ENCODE results near the gene UBXN7. TPM values are rescaled to one million over a fixed set of nuclear protein-coding genes. Genes with fewer than 3 reads are reported as not detected.
A peak's percentile ranks its signal among the peaks of the same experiment; 100 is the strongest.

The UBXN7 gene
- total RNA-seq (2021) (68.6 and 125 TPM in 2 replicates), Bru-seq, nascent RNA (percentile 88 among the genes with signal in this experiment), BruChase-seq, experiment 1, labeled RNA remaining after a 2-hour chase (percentile 93 among the genes with signal in this experiment), BruChase-seq, experiment 2, labeled RNA remaining after a 6-hour chase (percentile 91 among the genes with signal in this experiment)
- long read RNA-seq, full-length matches to known transcripts: 7 of 34 reads
- long read RNA-seq, partial matches to known transcripts: 1 of 34 reads
- long read RNA-seq, other reads (novel, unspliced or antisense): 26 of 34 reads

GRCh38 chr3:196432137-196432879 lies at the start of gene UBXN7:
Gene UBXN7 (minus strand): TSS chr3:196432427. CDS start chr3:196432399, 28 bp downstream.
- Histone ChIP-seq H3K27me3 (ENCODE audit: insufficient read depth, low read depth) (no peaks in the 10 kb centered on the region), H3K9me3 (ENCODE audit: insufficient read depth, low read depth) (no peaks in the 10 kb centered on the region), H3K27ac (peak within 1 kb of the TSS; percentile 47), H3K79me2 (ENCODE audit: low read depth) (peaks cover 49% of the 10 kb centered on the region), H3K4me3 (peak within 1 kb of the TSS; percentile 80), H4K20me1 (ENCODE audit: insufficient read depth) (peaks cover 37% of the 10 kb centered on the region), H3F3A (ENCODE audit: insufficient read depth, low read depth) (peaks cover 37% of the 10 kb centered on the region), H3K9me2 (ENCODE audit: insufficient read depth) (no peaks in the 10 kb centered on the region), H3K4me1 (replicated peaks; ENCODE audit: insufficient read depth) (peaks cover 13% of the 10 kb centered on the region), H3K4me2 (peak within 1 kb of the TSS; percentile 99), H3K36me3 (ENCODE audit: low read depth) (0 out of 2 replicates have a peak, but pooled peaks cover 4% of the 10 kb centered on the region), H2AFZ (peak within 1 kb of the TSS; percentile 93)
- intact Hi-C loops (cut with micrococcal nuclease; ENCODE audit: unreplicated experiment): loop anchor here (2.0 kb wide), 1 partner anchor 94 kb away; the partner anchor contains the start of gene TM4SF19
- BruUV-seq (replicated peaks): no TSS peak
- ChIA-PET POLR2A (ENCODE audit: unreplicated experiment) (interaction anchor here (0.6 to 0.8 kb wide), 4 partner anchors 78 to 236 kb away, joined by 3 to 9 read pairs (median 6); no protein-coding TSS in a partner anchor), CTCF (interaction anchor here (0.5 to 1.1 kb wide), 6 partner anchors 21 to 992 kb away, joined by 3 to 12 read pairs (median 4); partner anchors contain the start of gene NCBP2)
- DNase-seq: peak; percentile 82 to 98
- no peak for TF ChIP-seq CTCF (conservative IDR thresholded peaks at IDR 0.05)

- Histone ChIP-seq H3K9me2 (ENCODE audit: insufficient read depth) (no peaks in the 10 kb centered on the region), H3K36me3 (ENCODE audit: low read depth) (peaks cover 48% of the 10 kb centered on the region), H3K9me3 (ENCODE audit: insufficient read depth, low read depth) (no peaks in the 10 kb centered on the region), H3K27ac (no peak overlapping the region), H3K79me2 (ENCODE audit: low read depth) (0 out of 2 replicates have a peak, but pooled peaks cover 4% of the 10 kb centered on the region), H3K4me3 (no peak overlapping the region), H2AFZ (no peak overlapping the region), H3K4me2 (no peak overlapping the region), H3K27me3 (ENCODE audit: insufficient read depth, low read depth) (no peaks in the 10 kb centered on the region), H4K20me1 (ENCODE audit: insufficient read depth) (peaks cover 3% of the 10 kb centered on the region; the same call in 1 of the 2 replicates), H3K4me1 (replicated peaks; ENCODE audit: insufficient read depth) (no peaks in the 10 kb centered on the region), H3F3A (ENCODE audit: insufficient read depth, low read depth) (peaks cover 31% of the 10 kb centered on the region)
- no TSS peak for BruUV-seq (replicated peaks)
- no peak for DNase-seq
- TF ChIP-seq EZH2 (IDR thresholded peaks at IDR 0.05; ENCODE audit: low read depth) (no peak), CTCF (conservative IDR thresholded peaks at IDR 0.05) (no peak)
- intact Hi-C loops (cut with micrococcal nuclease; ENCODE audit: unreplicated experiment): no loop called here
- POLR2A ChIA-PET (ENCODE audit: unreplicated experiment): interaction anchor here (0.5 to 0.6 kb wide), 2 partner anchors 12 to 216 kb away, joined by 3 to 8 read pairs; no protein-coding TSS in a partner anchor
- CTCF ChIA-PET: interaction anchor here (0.6 kb wide), 1 partner anchor 48 kb away, joined by 3 read pairs; no protein-coding TSS in a partner anchor
These were observed 45.5 kb upstream of the UBXN7 start for GRCh38 chr3:196477678-196478077.

- POLR2A ChIA-PET (ENCODE audit: unreplicated experiment): no interaction called here
These were observed 40.1 kb upstream of the UBXN7 start for GRCh38 chr3:196472286-196472685.

More at GRCh38 chr3:196472286-196472685, 40.1 kb upstream of the UBXN7 start:
- Histone ChIP-seq H3K4me2 (no peak overlapping the region), H3K36me3 (ENCODE audit: low read depth) (peaks cover 51% of the 10 kb centered on the region), H2AFZ (no peak overlapping the region), H3F3A (ENCODE audit: insufficient read depth, low read depth) (peaks cover 22% of the 10 kb centered on the region; the same call in 1 of the 2 replicates), H3K27ac (no peak overlapping the region), H3K9me3 (ENCODE audit: insufficient read depth, low read depth) (no peaks in the 10 kb centered on the region), H4K20me1 (ENCODE audit: insufficient read depth) (peaks cover 17% of the 10 kb centered on the region; the same call in 1 of the 2 replicates), H3K4me3 (no peak overlapping the region), H3K79me2 (ENCODE audit: low read depth) (peaks cover 4% of the 10 kb centered on the region; the same call in 1 of the 2 replicates), H3K4me1 (replicated peaks; ENCODE audit: insufficient read depth) (no peaks in the 10 kb centered on the region), H3K9me2 (ENCODE audit: insufficient read depth) (no peaks in the 10 kb centered on the region), H3K27me3 (ENCODE audit: insufficient read depth, low read depth) (no peaks in the 10 kb centered on the region)
- intact Hi-C loops (cut with micrococcal nuclease; ENCODE audit: unreplicated experiment): no loop called here
- BruUV-seq (replicated peaks): no TSS peak
- DNase-seq: no peak
- TF ChIP-seq EZH2 (IDR thresholded peaks at IDR 0.05; ENCODE audit: low read depth) (no peak), CTCF (conservative IDR thresholded peaks at IDR 0.05) (no peak)
- CTCF ChIA-PET: no interaction called here
